KMS-11 (cell line): ENCODE data around the gene GEMIN4.

ENCODE experiments used
- H2AFZ ChIP-seq: fragments of 200-600 bp; sonication (generic); 2 replicates; pipeline ENCODE4 v1.6.1; 2016; ENCODE audit warnings: antibody characterized with exemption, mixed run types, low read depth
- H3K27ac ChIP-seq: fragments of 200-600 bp; sonication (generic); 2 replicates; pipeline ENCODE4 v1.6.1; 2016; ENCODE audit warnings: mild to moderate bottlenecking, mixed run types
- H3K27me3 ChIP-seq: fragments of 200-600 bp; sonication (generic); 2 replicates; pipeline ENCODE4 v1.6.1; 2017; ENCODE audit warnings: mild to moderate bottlenecking, low read depth, mixed run types, moderate library complexity; ENCODE audit not compliant: insufficient read depth
- H3K36me3 ChIP-seq: fragments of 200-600 bp; sonication (generic); 2 replicates; pipeline ENCODE4 v1.6.1; 2017; ENCODE audit warnings: mild to moderate bottlenecking, mixed run types; ENCODE audit not compliant: insufficient read depth
- H3K4me1 ChIP-seq: fragments of 200-600 bp; sonication (generic); 2 replicates; pipeline ENCODE4 v1.6.1; 2016; ENCODE audit warnings: mild to moderate bottlenecking, low read depth, mixed run types; ENCODE audit not compliant: poor library complexity, severe bottlenecking
- H3K4me2 ChIP-seq: fragments of 200-600 bp; sonication (generic); 2 replicates; pipeline ENCODE4 v1.7.0; 2016; ENCODE audit warnings: mild to moderate bottlenecking, mixed run types
- H3K4me3 ChIP-seq: fragments of 200-600 bp; sonication (generic); IDR thresholded peaks from 2 replicates; pipeline ENCODE4 v1.6.1; 2017; ENCODE audit warnings: low read depth, low read length, mixed read lengths; ENCODE audit not compliant: insufficient read depth
- H3K79me2 ChIP-seq: fragments of 200-600 bp; sonication (generic); 2 replicates; pipeline ENCODE4 v1.6.1; 2016; ENCODE audit warnings: low read depth, mixed run types; ENCODE audit not compliant: insufficient read depth
- H3K9ac ChIP-seq: fragments of 200-600 bp; sonication (generic); 2 replicates; pipeline ENCODE4 v1.6.1; 2016; ENCODE audit warnings: mild to moderate bottlenecking, mixed run types
- H4K20me1 ChIP-seq: fragments of 200-600 bp; sonication (generic); 2 replicates; pipeline ENCODE4 v1.6.1; 2016; ENCODE audit warnings: mild to moderate bottlenecking, mixed run types; ENCODE audit not compliant: insufficient read depth
- CTCF ChIP-seq: fragments of 200-600 bp; sonication (generic); conservative IDR thresholded peaks from 2 replicates; pipeline ENCODE4 v1.6.1; 2017; ENCODE audit warnings: low read depth, mild to moderate bottlenecking, antibody characterized with exemption, low read length, moderate library complexity, mixed read lengths

GEMIN4 gene

DNA sequence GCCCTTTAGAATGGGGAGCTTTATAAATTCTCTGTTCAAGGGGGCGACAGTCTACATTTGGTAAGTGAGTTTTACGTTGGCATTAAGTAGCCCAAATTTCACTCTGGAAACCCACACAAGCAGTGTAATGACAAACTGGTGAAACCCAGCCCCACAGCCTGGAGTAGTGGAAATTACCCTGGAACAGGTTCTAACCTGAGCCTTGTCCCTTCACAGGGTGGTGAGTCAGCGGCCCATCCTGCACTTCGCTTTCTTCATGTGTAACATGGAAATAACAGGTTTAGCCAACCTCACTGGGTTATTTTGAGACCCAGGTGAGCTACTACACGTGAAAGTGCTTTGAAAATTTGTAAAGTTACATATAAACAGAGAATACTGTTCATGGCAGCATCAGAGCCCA, 23.2 kb downstream of the GEMIN4 start:
- H3K36me3 ChIP-seq = no peaks in the 10 kb centered on the region
- H2AFZ ChIP-seq = no peak overlapping the region
- TF ChIP-seq CTCF = no peak
- no peaks in the 10 kb centered on the region for H3K27me3 ChIP-seq
- no peaks in the 10 kb centered on the region for H3K79me2 ChIP-seq
- H3K4me3 ChIP-seq = no peak overlapping the region
- no peak overlapping the region for H3K4me2 ChIP-seq
- H3K4me1 ChIP-seq = no peaks in the 10 kb centered on the region
- H4K20me1 ChIP-seq = no peaks in the 10 kb centered on the region
- H3K27ac ChIP-seq = no peak overlapping the region
- no peak overlapping the region for H3K9ac ChIP-seq

- TF ChIP-seq CTCF = no peak
- no peak overlapping the region for H2AFZ ChIP-seq
- H3K36me3 ChIP-seq = no peaks in the 10 kb centered on the region
- no peak overlapping the region for H3K27ac ChIP-seq
- H3K4me3 ChIP-seq = no peak overlapping the region
- no peaks in the 10 kb centered on the region for H3K79me2 ChIP-seq
- H4K20me1 ChIP-seq = no peaks in the 10 kb centered on the region
- H3K9ac ChIP-seq = no peak overlapping the region
- H3K27me3 ChIP-seq = no peaks in the 10 kb centered on the region
- H3K4me2 ChIP-seq = no peak overlapping the region
- no peaks in the 10 kb centered on the region for H3K4me1 ChIP-seq
These were observed 25.7 kb downstream of the GEMIN4 start for GRCh38 chr17:726271-726919.

GRCh38 chr17:725746-726145, 26.3 kb downstream of the GEMIN4 start:
- Histone ChIP-seq H3K79me2 (no peaks in the 10 kb centered on the region), H3K9ac (no peak overlapping the region), H3K27me3 (no peaks in the 10 kb centered on the region), H3K4me3 (no peak overlapping the region), H3K4me1 (no peaks in the 10 kb centered on the region), H2AFZ (no peak overlapping the region), H3K4me2 (no peak overlapping the region), H4K20me1 (no peaks in the 10 kb centered on the region), H3K27ac (no peak overlapping the region), H3K36me3 (no peaks in the 10 kb centered on the region)
- no peak for TF ChIP-seq CTCF

- Histone ChIP-seq H3K4me3 (no peak overlapping the region), H3K36me3 (no peaks in the 10 kb centered on the region), H3K9ac (no peak overlapping the region), H3K27ac (no peak overlapping the region), H3K27me3 (no peaks in the 10 kb centered on the region), H3K4me1 (no peaks in the 10 kb centered on the region), H4K20me1 (no peaks in the 10 kb centered on the region), H3K79me2 (no peaks in the 10 kb centered on the region), H2AFZ (no peak overlapping the region), H3K4me2 (no peak overlapping the region)
- no peak for TF ChIP-seq CTCF
These were observed 27.0 kb downstream of the GEMIN4 start for GRCh38 chr17:725084-725483.
